ENCODE results near the gene ADRA2C. TPM values are rescaled to one million over a fixed set of nuclear protein-coding genes. Genes with fewer than 3 reads are reported as not detected.

The ADRA2C gene
- total RNA-seq, 1 experiment from 2014 or later: 8.6 TPM

- Mint-ChIP-seq H3K9me3 (peaks cover 9 to 12% of the 10 kb centered on the region in 2 experiments), H3K4me3 (no peak overlapping the region), H3K27me3 (ENCODE audit: low read depth) (peaks cover 73% of the 10 kb centered on the region), H3K27ac (no peak overlapping the region), H3K36me3 (ENCODE audit: insufficient read depth in 1 of 3, low read depth in 3 of 3) (peaks cover 4 to 11% (median 11%) of the 10 kb centered on the region in 3 experiments; a peak in 5 of 7 replicates), H3K4me1 (peaks cover 13 to 27% of the 10 kb centered on the region in 2 experiments)
- no peak overlapping the region for H3T11ph ChIP-seq (ENCODE audit: low read length)
- no peak overlapping the region for H3K23ac ChIP-seq (ENCODE audit: insufficient read length, low read depth, low read length)
- H4K5ac ChIP-seq (ENCODE audit: insufficient read length, low read depth, low read length): no peak overlapping the region
- H3K27ac ChIP-seq (ENCODE audit: insufficient read length, low read depth, low read length): no peak overlapping the region
- TF ChIP-seq CTCF (conservative IDR thresholded peaks at IDR 0.05): no peak
- DNase-seq: no peak
- H3K4me1 ChIP-seq (ENCODE audit: insufficient read depth, low read length): no peaks in the 10 kb centered on the region; the same call in 1 of the 2 replicates
- no peaks in the 10 kb centered on the region for H3K9me3 ChIP-seq (ENCODE audit: control insufficient read depth, low read depth, low read length)
- no peak overlapping the region for H2BK15ac ChIP-seq (ENCODE audit: low read depth, low read length)
- H3K56ac ChIP-seq (ENCODE audit: insufficient read length, low read depth, low read length): no peak overlapping the region
- H4K91ac ChIP-seq (ENCODE audit: insufficient read length, low read depth, low read length): no peak overlapping the region
- no peak overlapping the region for H2BK20ac ChIP-seq (ENCODE audit: low read depth, low read length, poor library complexity, severe bottlenecking)
- no peak overlapping the region for H2BK12ac ChIP-seq (ENCODE audit: insufficient read length, low read depth, low read length)
- H3K23me2 ChIP-seq (ENCODE audit: insufficient read length, low read depth, low read length, poor library complexity, severe bottlenecking): no peaks in the 10 kb centered on the region
- no CpG with 5 or more reads among the region's 6 CpGs for WGBS (ENCODE audit: extremely low coverage, insufficient read length, low lambda C conversion rate)
- no peak overlapping the region; the same call in 1 of the 2 replicates for H3K14ac ChIP-seq (ENCODE audit: insufficient read depth, low read length)
- no peak overlapping the region for H3K4me2 ChIP-seq (ENCODE audit: insufficient read depth, insufficient read length, low read length)
- no peak overlapping the region for H2BK120ac ChIP-seq (ENCODE audit: low read depth, low read length, poor library complexity, severe bottlenecking)
- peaks cover 11% of the 10 kb centered on the region; the same call in 1 of the 2 replicates for H3K27me3 ChIP-seq (ENCODE audit: insufficient read depth, low read length)
- no peaks in the 10 kb centered on the region for H3K79me1 ChIP-seq (ENCODE audit: insufficient read depth, low read depth, low read length, poor library complexity, severe bottlenecking)
- H4K8ac ChIP-seq (replicated peaks; ENCODE audit: insufficient read length, low read depth, low read length): no peak overlapping the region
- H3K9ac ChIP-seq (ENCODE audit: extremely low read depth, insufficient read length, low read length): no peak overlapping the region
- no peak overlapping the region for H2AK5ac ChIP-seq (ENCODE audit: insufficient read length, low read length)
- no peak overlapping the region for H2BK5ac ChIP-seq (ENCODE audit: insufficient read length, low read length)
- H3K4ac ChIP-seq (ENCODE audit: low read depth, low read length): no peak overlapping the region
- no peaks in the 10 kb centered on the region for H4K20me1 ChIP-seq (ENCODE audit: control insufficient read depth, insufficient read depth, insufficient read length)
- H3K18ac ChIP-seq (ENCODE audit: insufficient read length, low read depth, low read length): no peak overlapping the region
- no peak overlapping the region for H2AFZ ChIP-seq (ENCODE audit: low read length)
- H3K79me2 ChIP-seq (ENCODE audit: insufficient read depth, low read length): no peaks in the 10 kb centered on the region
These were observed 44.6 kb upstream of the ADRA2C start for GRCh38 chr4:3721627-3722026.

Data from H9 (cell line).